Liver (tissue), 9 donors: ENCODE data around the gene ATP11C. TPM values are rescaled to one million over a fixed set of nuclear protein-coding genes. Genes with fewer than 3 reads are reported as not detected.

ENCODE experiments used
- DNase-seq: peaks from one replicate; pipeline ENCODE4 v3.0.0-alpha.2; 2017; ENCODE audit warnings: low spot score
- H3K27ac ChIP-seq, 2 donors: one replicate each; pipeline ENCODE4 v1.7.0; 2013; ENCODE audit warnings: inconsistent platforms in 2 of 2, low read length in 2 of 2, control low read depth in 1 of 2, low read depth in 1 of 2, mild to moderate bottlenecking in 1 of 2
- H3K27me3 ChIP-seq, 4 donors: one replicate each; pipeline versions ENCODE4 v1.6.1 to v1.7.0; 2013; ENCODE audit warnings: low read length in 3 of 4, inconsistent platforms in 1 of 4, mild to moderate bottlenecking in 1 of 4, moderate library complexity in 1 of 4; ENCODE audit not compliant: control insufficient read depth in 4 of 4, insufficient read depth in 4 of 4
- H3K36me3 ChIP-seq, 4 donors: one replicate each; pipeline versions ENCODE4 v1.6.1 to v1.7.0; 2013; ENCODE audit warnings: low read length in 3 of 4, mild to moderate bottlenecking in 3 of 4, low read depth in 1 of 4, moderate library complexity in 1 of 4; ENCODE audit not compliant: control insufficient read depth in 4 of 4, insufficient read depth in 3 of 4
- H3K4me1 ChIP-seq, 4 donors: one replicate each; pipeline versions ENCODE4 v1.6.1 to v1.7.0; 2013; ENCODE audit warnings: low read length in 3 of 4, mild to moderate bottlenecking in 3 of 4, moderate library complexity in 1 of 4; ENCODE audit not compliant: control insufficient read depth in 4 of 4, insufficient read depth in 4 of 4
- H3K4me3 ChIP-seq, 3 donors: one replicate each; pipeline versions ENCODE4 v1.6.1 to v1.7.0; 2013; ENCODE audit warnings: low read length in 3 of 3, control low read depth in 1 of 3, low read depth in 1 of 3, mild to moderate bottlenecking in 1 of 3
- H3K9ac ChIP-seq, 2 donors: one replicate each; pipeline ENCODE4 v1.7.0; 2013; ENCODE audit warnings: low read length in 2 of 2, mild to moderate bottlenecking in 2 of 2, moderate library complexity in 2 of 2, control low read depth in 1 of 2, low read depth in 1 of 2
- H3K9me3 ChIP-seq, 4 donors: one replicate each; pipeline versions ENCODE4 v1.6.1 to v1.7.0; 2013; ENCODE audit warnings: low read length in 3 of 4; ENCODE audit not compliant: control insufficient read depth in 4 of 4
- HNF4A ChIP-seq, 2 donors: conservative IDR thresholded peaks; 2 replicates each; pipeline ENCODE4 v1.6.1; 2016; ENCODE audit warnings: antibody characterized with exemption in 2 of 2, mild to moderate bottlenecking in 2 of 2
- JUND ChIP-seq, 2 donors: IDR thresholded peaks; 2 replicates each; pipeline ENCODE4 v1.6.1; 2016; ENCODE audit warnings: antibody characterized with exemption in 2 of 2
- RAD21 ChIP-seq, 2 donors: IDR thresholded peaks; 2 replicates each; pipeline ENCODE4 v1.6.1; 2016; ENCODE audit warnings: antibody characterized with exemption in 2 of 2, mild to moderate bottlenecking in 2 of 2
- RXRA ChIP-seq, 2 donors: IDR thresholded peaks; 2 replicates each; pipeline ENCODE4 v1.6.1; 2017 to 2018; ENCODE audit warnings: antibody characterized with exemption in 2 of 2, mild to moderate bottlenecking in 1 of 2
- YY1 ChIP-seq: IDR thresholded peaks from 2 replicates; pipeline ENCODE4 v1.6.1; 2016; ENCODE audit warnings: antibody characterized with exemption, mild to moderate bottlenecking
- WGBS: extraction: QIAGEN DNeasy Blood & Tissue Kit; methylation state at CpG from one replicate; pipeline ENCODE4 v1.1.7; 2013; 5-methylcytosine and 5-hydroxymethylcytosine counted together
- polyA plus RNA-seq, 2 donors: library from polyadenylated mRNA; stranded (reverse) in 1 of 2; unstranded in 1 of 2; fragments of 200-250 nt in 1 of 2; fragments of >200 nt in 1 of 2; fragmentation: Nextera tagmentation in 1 of 2; extraction: Ambion mirVana in 1 of 2; gene quantifications; one replicate each; pipeline versions ENCODE4 v1.2.1 to v1.2.3, GENCODE V29; 2013 to 2015
- total RNA-seq, 2 donors: library from RNA; depleted of rRNA; stranded (reverse); fragments of >200 nt; gene quantifications; one replicate each; pipeline ENCODE4 v1.2.3, GENCODE V29; 2014
- TF ChIP-seq, protein P1 (sequence below): fragments of 150-350 bp; IDR thresholded peaks from 2 replicates; pipeline ENCODE4 v1.5.1; 2017; ENCODE audit warnings: improper control_type of control experiment, low read depth, low read length; ENCODE audit not compliant: missing input control
- TF ChIP-seq, protein P2 (sequence below): IDR thresholded peaks from 2 replicates; pipeline ENCODE4 v1.6.1; 2016; ENCODE audit warnings: antibody characterized with exemption, mild to moderate bottlenecking
- TF ChIP-seq, protein P3 (sequence below): IDR thresholded peaks from 2 replicates; pipeline ENCODE4 v1.6.1; 2016; ENCODE audit warnings: antibody characterized with exemption
- TF ChIP-seq, protein P4 (sequence below): IDR thresholded peaks from 2 replicates; pipeline ENCODE4 v1.6.1; 2016; ENCODE audit warnings: antibody characterized with exemption
- donor health status: healthy.
- donor health status: healthy.
- donor health status: healthy.
- donor health status: healthy.
- donor health status: healthy.

Gene ATP11C
- total and polyA plus RNA-seq, 4 donors = 11.8 to 52.1 (median 18.9) TPM

DNA sequence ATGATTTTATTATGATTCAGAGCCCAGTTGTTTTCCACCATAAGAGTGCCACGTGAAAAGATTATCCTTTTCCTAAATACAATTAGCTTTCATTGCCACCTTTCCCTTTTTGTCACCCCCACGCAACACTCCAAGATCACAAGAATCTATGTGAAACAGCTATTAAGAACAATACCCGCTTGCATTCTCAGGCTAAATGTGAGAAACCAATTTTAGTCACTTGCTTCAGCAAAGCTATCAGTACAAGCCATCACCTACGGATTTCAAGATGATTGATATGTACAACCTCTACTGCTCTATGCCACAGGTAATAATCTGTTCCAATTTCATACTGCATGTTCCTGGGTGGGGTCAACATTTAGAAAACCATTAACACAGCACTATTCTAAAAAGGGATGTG is 2.5 kb downstream of the ATP11C start:
- H3K9ac ChIP-seq = no peak overlapping the region
- no peaks in the 10 kb centered on the region for H3K27me3 ChIP-seq
- H3K27ac ChIP-seq = no peak overlapping the region
- WGBS = 30% methylated on average over 4 of the region's 4 CpGs
- peak overlapping the region in 2 of 3 donors; percentile 78 to 89 for H3K4me3 ChIP-seq
- H3K9me3 ChIP-seq = no peaks in the 10 kb centered on the region
- peaks cover 1 to 16% (median 11%) of the 10 kb centered on the region in 4 donors for H3K4me1 ChIP-seq
- DNase-seq = no peak
- no peaks in the 10 kb centered on the region for H3K36me3 ChIP-seq
- TF ChIP-seq RXRA (IDR thresholded peaks at IDR 0.05) (no peak), JUND (IDR thresholded peaks at IDR 0.05) (no peak), RAD21 (IDR thresholded peaks at IDR 0.05) (no peak), YY1 (no peak)
- TF ChIP-seq, protein P1, sequence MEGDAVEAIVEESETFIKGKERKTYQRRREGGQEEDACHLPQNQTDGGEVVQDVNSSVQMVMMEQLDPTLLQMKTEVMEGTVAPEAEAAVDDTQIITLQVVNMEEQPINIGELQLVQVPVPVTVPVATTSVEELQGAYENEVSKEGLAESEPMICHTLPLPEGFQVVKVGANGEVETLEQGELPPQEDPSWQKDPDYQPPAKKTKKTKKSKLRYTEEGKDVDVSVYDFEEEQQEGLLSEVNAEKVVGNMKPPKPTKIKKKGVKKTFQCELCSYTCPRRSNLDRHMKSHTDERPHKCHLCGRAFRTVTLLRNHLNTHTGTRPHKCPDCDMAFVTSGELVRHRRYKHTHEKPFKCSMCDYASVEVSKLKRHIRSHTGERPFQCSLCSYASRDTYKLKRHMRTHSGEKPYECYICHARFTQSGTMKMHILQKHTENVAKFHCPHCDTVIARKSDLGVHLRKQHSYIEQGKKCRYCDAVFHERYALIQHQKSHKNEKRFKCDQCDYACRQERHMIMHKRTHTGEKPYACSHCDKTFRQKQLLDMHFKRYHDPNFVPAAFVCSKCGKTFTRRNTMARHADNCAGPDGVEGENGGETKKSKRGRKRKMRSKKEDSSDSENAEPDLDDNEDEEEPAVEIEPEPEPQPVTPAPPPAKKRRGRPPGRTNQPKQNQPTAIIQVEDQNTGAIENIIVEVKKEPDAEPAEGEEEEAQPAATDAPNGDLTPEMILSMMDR = no peak
- TF ChIP-seq, protein P2, sequence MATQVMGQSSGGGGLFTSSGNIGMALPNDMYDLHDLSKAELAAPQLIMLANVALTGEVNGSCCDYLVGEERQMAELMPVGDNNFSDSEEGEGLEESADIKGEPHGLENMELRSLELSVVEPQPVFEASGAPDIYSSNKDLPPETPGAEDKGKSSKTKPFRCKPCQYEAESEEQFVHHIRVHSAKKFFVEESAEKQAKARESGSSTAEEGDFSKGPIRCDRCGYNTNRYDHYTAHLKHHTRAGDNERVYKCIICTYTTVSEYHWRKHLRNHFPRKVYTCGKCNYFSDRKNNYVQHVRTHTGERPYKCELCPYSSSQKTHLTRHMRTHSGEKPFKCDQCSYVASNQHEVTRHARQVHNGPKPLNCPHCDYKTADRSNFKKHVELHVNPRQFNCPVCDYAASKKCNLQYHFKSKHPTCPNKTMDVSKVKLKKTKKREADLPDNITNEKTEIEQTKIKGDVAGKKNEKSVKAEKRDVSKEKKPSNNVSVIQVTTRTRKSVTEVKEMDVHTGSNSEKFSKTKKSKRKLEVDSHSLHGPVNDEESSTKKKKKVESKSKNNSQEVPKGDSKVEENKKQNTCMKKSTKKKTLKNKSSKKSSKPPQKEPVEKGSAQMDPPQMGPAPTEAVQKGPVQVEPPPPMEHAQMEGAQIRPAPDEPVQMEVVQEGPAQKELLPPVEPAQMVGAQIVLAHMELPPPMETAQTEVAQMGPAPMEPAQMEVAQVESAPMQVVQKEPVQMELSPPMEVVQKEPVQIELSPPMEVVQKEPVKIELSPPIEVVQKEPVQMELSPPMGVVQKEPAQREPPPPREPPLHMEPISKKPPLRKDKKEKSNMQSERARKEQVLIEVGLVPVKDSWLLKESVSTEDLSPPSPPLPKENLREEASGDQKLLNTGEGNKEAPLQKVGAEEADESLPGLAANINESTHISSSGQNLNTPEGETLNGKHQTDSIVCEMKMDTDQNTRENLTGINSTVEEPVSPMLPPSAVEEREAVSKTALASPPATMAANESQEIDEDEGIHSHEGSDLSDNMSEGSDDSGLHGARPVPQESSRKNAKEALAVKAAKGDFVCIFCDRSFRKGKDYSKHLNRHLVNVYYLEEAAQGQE = no peak
- TF ChIP-seq, protein P3, sequence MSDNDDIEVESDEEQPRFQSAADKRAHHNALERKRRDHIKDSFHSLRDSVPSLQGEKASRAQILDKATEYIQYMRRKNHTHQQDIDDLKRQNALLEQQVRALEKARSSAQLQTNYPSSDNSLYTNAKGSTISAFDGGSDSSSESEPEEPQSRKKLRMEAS = no peak
- TF ChIP-seq, protein P4, sequence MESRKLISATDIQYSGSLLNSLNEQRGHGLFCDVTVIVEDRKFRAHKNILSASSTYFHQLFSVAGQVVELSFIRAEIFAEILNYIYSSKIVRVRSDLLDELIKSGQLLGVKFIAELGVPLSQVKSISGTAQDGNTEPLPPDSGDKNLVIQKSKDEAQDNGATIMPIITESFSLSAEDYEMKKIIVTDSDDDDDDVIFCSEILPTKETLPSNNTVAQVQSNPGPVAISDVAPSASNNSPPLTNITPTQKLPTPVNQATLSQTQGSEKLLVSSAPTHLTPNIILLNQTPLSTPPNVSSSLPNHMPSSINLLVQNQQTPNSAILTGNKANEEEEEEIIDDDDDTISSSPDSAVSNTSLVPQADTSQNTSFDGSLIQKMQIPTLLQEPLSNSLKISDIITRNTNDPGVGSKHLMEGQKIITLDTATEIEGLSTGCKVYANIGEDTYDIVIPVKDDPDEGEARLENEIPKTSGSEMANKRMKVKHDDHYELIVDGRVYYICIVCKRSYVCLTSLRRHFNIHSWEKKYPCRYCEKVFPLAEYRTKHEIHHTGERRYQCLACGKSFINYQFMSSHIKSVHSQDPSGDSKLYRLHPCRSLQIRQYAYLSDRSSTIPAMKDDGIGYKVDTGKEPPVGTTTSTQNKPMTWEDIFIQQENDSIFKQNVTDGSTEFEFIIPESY = no peak

DNA sequence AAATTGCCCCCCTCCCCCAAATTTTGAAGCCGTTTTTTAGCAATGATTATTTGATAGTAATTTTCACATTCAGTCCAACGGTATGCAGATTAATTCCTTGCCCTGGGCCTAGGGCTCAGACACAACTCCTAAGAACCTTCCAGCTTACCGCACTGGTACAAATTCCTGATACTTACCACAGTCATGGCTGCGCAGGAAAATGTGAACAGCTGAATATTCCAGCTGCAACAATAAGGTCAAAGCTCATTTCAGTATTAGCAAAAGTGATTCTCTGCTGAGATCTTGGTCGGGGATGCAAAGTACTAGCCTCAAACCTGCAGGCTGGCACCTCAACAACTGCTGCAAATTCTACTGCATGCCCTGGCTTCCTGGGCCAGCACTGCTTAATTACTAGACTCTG is 3.0 kb downstream of the ATP11C start:
- TF ChIP-seq HNF4A (conservative IDR thresholded peaks at IDR 0.05) = peak; percentile 9 to 46
- TF ChIP-seq, protein P2 = no peak
- Histone ChIP-seq H3K27ac (no peak overlapping the region), H3K4me3 (peak overlapping the region in 2 of 3 donors; percentile 78 to 89), H3K4me1 (peaks cover 1 to 18% (median 11%) of the 10 kb centered on the region in 4 donors), H3K36me3 (no peaks in the 10 kb centered on the region), H3K9me3 (no peaks in the 10 kb centered on the region), H3K9ac (no peak overlapping the region), H3K27me3 (no peaks in the 10 kb centered on the region)
- no peak for DNase-seq
- 28% methylated on average over 5 of the region's 5 CpGs for WGBS
